Liver (tissue), 9 donors: ENCODE data around the gene RALGPS1. TPM values are rescaled to one million over a fixed set of nuclear protein-coding genes. Genes with fewer than 3 reads are reported as not detected.

Experiments
- DNase-seq: peaks from one replicate; pipeline ENCODE4 v3.0.0-alpha.2; 2017; ENCODE audit warnings: low spot score
- H3K27ac ChIP-seq, 2 donors: one replicate each; pipeline ENCODE4 v1.7.0; 2013; ENCODE audit warnings: inconsistent platforms in 2 of 2, low read length in 2 of 2, control low read depth in 1 of 2, low read depth in 1 of 2, mild to moderate bottlenecking in 1 of 2
- H3K27me3 ChIP-seq, 4 donors: one replicate each; pipeline versions ENCODE4 v1.6.1 to v1.7.0; 2013; ENCODE audit warnings: low read length in 3 of 4, inconsistent platforms in 1 of 4, mild to moderate bottlenecking in 1 of 4, moderate library complexity in 1 of 4; ENCODE audit not compliant: control insufficient read depth in 4 of 4, insufficient read depth in 4 of 4
- H3K36me3 ChIP-seq, 4 donors: one replicate each; pipeline versions ENCODE4 v1.6.1 to v1.7.0; 2013; ENCODE audit warnings: low read length in 3 of 4, mild to moderate bottlenecking in 3 of 4, low read depth in 1 of 4, moderate library complexity in 1 of 4; ENCODE audit not compliant: control insufficient read depth in 4 of 4, insufficient read depth in 3 of 4
- H3K4me1 ChIP-seq, 4 donors: one replicate each; pipeline versions ENCODE4 v1.6.1 to v1.7.0; 2013; ENCODE audit warnings: low read length in 3 of 4, mild to moderate bottlenecking in 3 of 4, moderate library complexity in 1 of 4; ENCODE audit not compliant: control insufficient read depth in 4 of 4, insufficient read depth in 4 of 4
- H3K4me3 ChIP-seq, 3 donors: one replicate each; pipeline versions ENCODE4 v1.6.1 to v1.7.0; 2013; ENCODE audit warnings: low read length in 3 of 3, control low read depth in 1 of 3, low read depth in 1 of 3, mild to moderate bottlenecking in 1 of 3
- H3K9ac ChIP-seq, 2 donors: one replicate each; pipeline ENCODE4 v1.7.0; 2013; ENCODE audit warnings: low read length in 2 of 2, mild to moderate bottlenecking in 2 of 2, moderate library complexity in 2 of 2, control low read depth in 1 of 2, low read depth in 1 of 2
- H3K9me3 ChIP-seq, 4 donors: one replicate each; pipeline versions ENCODE4 v1.6.1 to v1.7.0; 2013; ENCODE audit warnings: low read length in 3 of 4; ENCODE audit not compliant: control insufficient read depth in 4 of 4
- CTCF ChIP-seq: fragments of 150-350 bp; IDR thresholded peaks from 2 replicates; pipeline ENCODE4 v1.5.1; 2017; ENCODE audit warnings: improper control_type of control experiment, low read depth, low read length; ENCODE audit not compliant: missing input control
- FOXA1 ChIP-seq: IDR thresholded peaks from 2 replicates; pipeline ENCODE4 v1.6.1; 2016; ENCODE audit warnings: antibody characterized with exemption
- FOXA2 ChIP-seq: IDR thresholded peaks from 2 replicates; pipeline ENCODE4 v1.6.1; 2016; ENCODE audit warnings: antibody characterized with exemption
- JUND ChIP-seq, 2 donors: IDR thresholded peaks; 2 replicates each; pipeline ENCODE4 v1.6.1; 2016; ENCODE audit warnings: antibody characterized with exemption in 2 of 2
- MAX ChIP-seq: IDR thresholded peaks from 2 replicates; pipeline ENCODE4 v1.6.1; 2016; ENCODE audit warnings: antibody characterized with exemption
- NR2F2 ChIP-seq: IDR thresholded peaks from 2 replicates; pipeline ENCODE4 v1.6.1; 2016; ENCODE audit warnings: antibody characterized with exemption
- RAD21 ChIP-seq, 2 donors: IDR thresholded peaks; 2 replicates each; pipeline ENCODE4 v1.6.1; 2016; ENCODE audit warnings: antibody characterized with exemption in 2 of 2, mild to moderate bottlenecking in 2 of 2
- RXRA ChIP-seq, 2 donors: IDR thresholded peaks; 2 replicates each; pipeline ENCODE4 v1.6.1; 2017 to 2018; ENCODE audit warnings: antibody characterized with exemption in 2 of 2, mild to moderate bottlenecking in 1 of 2
- SP1 ChIP-seq: IDR thresholded peaks from 2 replicates; pipeline ENCODE4 v1.6.1; 2018; ENCODE audit warnings: antibody characterized with exemption, mild to moderate bottlenecking
- YY1 ChIP-seq: IDR thresholded peaks from 2 replicates; pipeline ENCODE4 v1.6.1; 2016; ENCODE audit warnings: antibody characterized with exemption, mild to moderate bottlenecking
- ZBTB33 ChIP-seq: IDR thresholded peaks from 2 replicates; pipeline ENCODE4 v1.6.1; 2016; ENCODE audit warnings: antibody characterized with exemption
- WGBS: extraction: QIAGEN DNeasy Blood & Tissue Kit; methylation state at CpG from one replicate; pipeline ENCODE4 v1.1.7; 2013; 5-methylcytosine and 5-hydroxymethylcytosine counted together
- polyA plus RNA-seq, 2 donors: library from polyadenylated mRNA; stranded (reverse) in 1 of 2; unstranded in 1 of 2; fragments of 200-250 nt in 1 of 2; fragments of >200 nt in 1 of 2; fragmentation: Nextera tagmentation in 1 of 2; extraction: Ambion mirVana in 1 of 2; gene quantifications; one replicate each; pipeline versions ENCODE4 v1.2.1 to v1.2.3, GENCODE V29; 2013 to 2015
- total RNA-seq, 2 donors: library from RNA; depleted of rRNA; stranded (reverse); fragments of >200 nt; gene quantifications; one replicate each; pipeline ENCODE4 v1.2.3, GENCODE V29; 2014
- donor health status: healthy.
- donor health status: healthy.
- donor health status: healthy.
- donor health status: healthy.
- donor health status: healthy.

Gene RALGPS1
- total and polyA plus RNA-seq, 4 donors, result 1.4 to 2.7 (median 2.0) TPM

- no peak for TF ChIP-seq CTCF
- no peak for TF ChIP-seq NR2F2
These were observed 19.9 kb downstream of the RALGPS1 start (continued) for GRCh38 chr9:126934441-126934840.

GRCh38 chr9:126935630-126936029 is 21.0 kb downstream of the RALGPS1 start:
- Histone ChIP-seq H3K27ac (no peak overlapping the region), H3K4me3 (no peak overlapping the region), H3K9me3 (no peaks in the 10 kb centered on the region), H3K27me3 (no peaks in the 10 kb centered on the region), H3K9ac (no peak overlapping the region), H3K36me3 (no peaks in the 10 kb centered on the region), H3K4me1 (peaks cover 2 to 13% (median 10%) of the 10 kb centered on the region in 4 donors)
- TF ChIP-seq YY1, result no peak
- no peak for TF ChIP-seq FOXA2
- TF ChIP-seq NR2F2, result no peak
- TF ChIP-seq CTCF, result no peak
- TF ChIP-seq RAD21 (IDR thresholded peaks at IDR 0.05), result no peak
- no peak for TF ChIP-seq MAX
- TF ChIP-seq SP1, result no peak
- DNase-seq, result no peak
- 87% methylated on average over 5 of the region's 5 CpGs for WGBS

GRCh38 chr9:126937444-126937843 is 22.9 kb downstream of the RALGPS1 start:
- Histone ChIP-seq H3K9me3 (no peaks in the 10 kb centered on the region), H3K27me3 (no peaks in the 10 kb centered on the region), H3K4me1 (peaks cover 2 to 15% (median 10%) of the 10 kb centered on the region in 4 donors), H3K4me3 (no peak overlapping the region), H3K36me3 (no peaks in the 10 kb centered on the region), H3K9ac (no peak overlapping the region), H3K27ac (no peak overlapping the region)
- no peak for DNase-seq
- TF ChIP-seq RXRA (IDR thresholded peaks at IDR 0.05), result no peak
- TF ChIP-seq FOXA2, result no peak
- no peak for TF ChIP-seq JUND (IDR thresholded peaks at IDR 0.05)

GRCh38 chr9:126938327-126938726 is 23.7 kb downstream of the RALGPS1 start:
- H3K36me3 ChIP-seq, result no peaks in the 10 kb centered on the region
- WGBS, result 79% methylated on average over 4 of the region's 4 CpGs
- TF ChIP-seq ZBTB33 (no peak), FOXA2 (no peak), FOXA1 (no peak), SP1 (no peak), MAX (no peak)
- no peak overlapping the region for H3K27ac ChIP-seq
- H3K9ac ChIP-seq, result no peak overlapping the region
- H3K27me3 ChIP-seq, result no peaks in the 10 kb centered on the region
- H3K9me3 ChIP-seq, result no peaks in the 10 kb centered on the region
- peaks cover 2 to 15% (median 10%) of the 10 kb centered on the region in 4 donors for H3K4me1 ChIP-seq
- H3K4me3 ChIP-seq, result no peak overlapping the region
- DNase-seq, result no peak
